HTR-8/SVneo (cell line): Measurements from ENCODE around the gene NCF4.
A peak's percentile ranks its signal among the peaks of the same experiment; 100 is the strongest.

ENCODE experiments used
- DNase-seq: peaks from one replicate; pipeline ENCODE4 v3.0.0; 2011; ENCODE audit warnings: low spot score, mixed read lengths; ENCODE audit not compliant: insufficient read length
- FAIRE-seq: peaks from 2 replicates; lab custom pipeline; 2011; peaks lifted over from hg19 to GRCh38; lab: Jason Lieb, UNC

NCF4 gene

GRCh38 chr22:36863281-36863680, 2.5 kb downstream of the NCF4 start:
- FAIRE-seq, result no peak

GRCh38 chr22:36863979-36864378, 3.2 kb downstream of the NCF4 start:
- FAIRE-seq (no peak), DNase-seq (no peak)

More at GRCh38 chr22:36863281-36863680, 2.5 kb downstream of the NCF4 start:
- no peak for DNase-seq

GRCh38 chr22:36864454-36865215, 3.8 kb downstream of the NCF4 start:
- DNase-seq (no peak), FAIRE-seq (no peak)

GRCh38 chr22:36865346-36865745, 4.5 kb downstream of the NCF4 start:
- FAIRE-seq (no peak), DNase-seq (no peak)

GRCh38 chr22:36867695-36868094, 6.9 kb downstream of the NCF4 start:
- DNase-seq (no peak), FAIRE-seq (no peak)

- no peak for FAIRE-seq
- no peak for DNase-seq
These were observed 7.9 kb downstream of the NCF4 start for GRCh38 chr22:36868546-36869181.

- FAIRE-seq, result no peak
- peak; percentile 56 for DNase-seq
These were observed 9.4 kb downstream of the NCF4 start for GRCh38 chr22:36870250-36870649.

- DNase-seq, result peak; percentile 41
- FAIRE-seq, result no peak
These were observed 10.9 kb downstream of the NCF4 start for GRCh38 chr22:36871669-36872081.

- no peak for DNase-seq
- FAIRE-seq, result no peak
These were observed 11.3 kb downstream of the NCF4 start for GRCh38 chr22:36872084-36872483.

- DNase-seq (no peak), FAIRE-seq (no peak)
These were observed 12.2 kb downstream of the NCF4 start for GRCh38 chr22:36872866-36873498.

GRCh38 chr22:36873614-36874308, 13.0 kb downstream of the NCF4 start:
- DNase-seq (peak; percentile 75), FAIRE-seq (no peak)

GRCh38 chr22:36874309-36874696, 13.5 kb downstream of the NCF4 start:
- no peak for DNase-seq
- FAIRE-seq, result no peak

- FAIRE-seq, result no peak
- DNase-seq, result no peak
These were observed 13.9 kb downstream of the NCF4 start for GRCh38 chr22:36874736-36875135.

- DNase-seq (no peak), FAIRE-seq (no peak)
These were observed 14.9 kb downstream of the NCF4 start for GRCh38 chr22:36875741-36876140.

- FAIRE-seq, result no peak
These were observed 19.0 kb downstream of the NCF4 start for GRCh38 chr22:36879775-36880174.

GRCh38 chr22:36881504-36882245, 20.9 kb downstream of the NCF4 start:
- FAIRE-seq (no peak), DNase-seq (no peak)

More at GRCh38 chr22:36879775-36880174, 19.0 kb downstream of the NCF4 start:
- no peak for DNase-seq

- no peak for DNase-seq
- no peak for FAIRE-seq
These were observed 23.7 kb downstream of the NCF4 start for GRCh38 chr22:36884349-36885158.

- FAIRE-seq, result no peak
- no peak for DNase-seq
These were observed 24.7 kb downstream of the NCF4 start for GRCh38 chr22:36885474-36885873.

- FAIRE-seq (no peak), DNase-seq (no peak)
These were observed 25.2 kb downstream of the NCF4 start for GRCh38 chr22:36886016-36886415.
